COLO668 (cell line): ENCODE data around the gene RHOB.
"Not testable (repeated sequence)": the region's sequence is repeated elsewhere in the genome, so short reads cannot be mapped to it uniquely, and the experiment has no call there.

Source experiments
- DNase-seq: peaks from one replicate; lab custom pipeline; 2025; ENCODE audit not compliant: unreplicated experiment; lab: John Stamatoyannopoulos, UW

Gene RHOB

GRCh38 chr2:20446917-20447436 lies at the start of gene RHOB:
TSS of gene RHOB (plus strand) at chr2:20447074. CDS start at chr2:20447466, 392 bp downstream.
- DNase-seq: peak; percentile 98

GRCh38 chr2:20397811-20398447 lies 48.9 kb upstream of the RHOB start:
- no peak for DNase-seq

- DNase-seq: no peak
Measured at GRCh38 chr2:20398956-20399567, 47.8 kb upstream of the RHOB start.

- DNase-seq: no peak
Measured at GRCh38 chr2:20400306-20400705, 46.6 kb upstream of the RHOB start.

GRCh38 chr2:20400787-20401488 lies 45.9 kb upstream of the RHOB start:
- DNase-seq: no peak

GRCh38 chr2:20401489-20401835 lies 45.4 kb upstream of the RHOB start:
- no peak for DNase-seq

- no peak for DNase-seq
Measured at GRCh38 chr2:20403774-20404312, 43.0 kb upstream of the RHOB start.

- no peak for DNase-seq
Measured at GRCh38 chr2:20404950-20405349, 41.9 kb upstream of the RHOB start.

- no peak for DNase-seq
Measured at GRCh38 chr2:20409039-20409438, 37.8 kb upstream of the RHOB start.

- no peak for DNase-seq
Measured at GRCh38 chr2:20410556-20411277, 36.2 kb upstream of the RHOB start.

GRCh38 chr2:20411361-20411894 lies 35.4 kb upstream of the RHOB start:
- peak; percentile 75 for DNase-seq

GRCh38 chr2:20414806-20415205 lies 32.1 kb upstream of the RHOB start:
- DNase-seq: no peak

GRCh38 chr2:20415511-20415918 lies 31.4 kb upstream of the RHOB start:
- DNase-seq: no peak

- DNase-seq: no peak
Measured at GRCh38 chr2:20416723-20417122, 30.2 kb upstream of the RHOB start.

GRCh38 chr2:20417230-20417821 lies 29.5 kb upstream of the RHOB start:
- not testable (repeated sequence) for DNase-seq

GRCh38 chr2:20418519-20418918 lies 28.4 kb upstream of the RHOB start:
- DNase-seq: no peak

- no peak for DNase-seq
Measured at GRCh38 chr2:20419007-20419576, 27.8 kb upstream of the RHOB start.

GRCh38 chr2:20419752-20420151 lies 27.1 kb upstream of the RHOB start:
- DNase-seq: no peak

GRCh38 chr2:20421336-20421987 lies 25.4 kb upstream of the RHOB start:
- no peak for DNase-seq

GRCh38 chr2:20421988-20422370 lies 24.9 kb upstream of the RHOB start:
- no peak for DNase-seq
